IMR-90 (cell line): ENCODE data around the gene PRSS56. TPM values are rescaled to one million over a fixed set of nuclear protein-coding genes. Genes with fewer than 3 reads are reported as not detected.

ENCODE experiments used
- ATAC-seq: fragments of 200-7000 bp; cut with Tn5 transposase; 2 replicates; pipeline ENCODE4 v1.9.1; 2020; ENCODE audit warnings: low read depth, mild to moderate bottlenecking, moderate library complexity
- BruUV-seq: library from RNA; stranded (reverse); fragments of 400-500 nt; replicated peaks from 2 replicates; lab custom pipeline; 2021; lab: Mats Ljungman, UMichigan
- CTCF ChIA-PET: fragments of 300-600 bp; formaldehyde crosslinking; extraction: SDS; loops from one replicate; lab custom pipeline; 2021; ENCODE audit warnings: antibody characterized with exemption; lab: Yijun Ruan, JAX
- POLR2A ChIA-PET: fragments of 300-600 bp; sonication (Branson Sonifier 250); formaldehyde crosslinking; loops from one replicate; lab custom pipeline; 2022; ENCODE audit warnings: antibody characterized with exemption; ENCODE audit not compliant: unreplicated experiment; lab: Charles Lee
- DNase-seq: peaks from one replicate; pipeline ENCODE4 v3.0.0; 2013
- H2AFZ ChIP-seq: replicated peaks from 2 replicates; pipeline ENCODE3; 2013; ENCODE audit warnings: low read length, mild to moderate bottlenecking; ENCODE audit not compliant: poor library complexity
- H2AK5ac ChIP-seq: 2 replicates; pipeline ENCODE4 v1.6.1; 2013; ENCODE audit warnings: low read depth, low read length, inconsistent platforms
- H2AK9ac ChIP-seq: replicated peaks from 2 replicates; pipeline ENCODE3; 2013; ENCODE audit warnings: mild to moderate bottlenecking, low read depth, low read length, moderate library complexity; ENCODE audit not compliant: poor library complexity
- H2BK120ac ChIP-seq: 2 replicates; pipeline ENCODE4 v1.6.1; 2013; ENCODE audit warnings: low read depth, low read length, inconsistent platforms
- H2BK15ac ChIP-seq: 3 replicates; pipeline ENCODE4 v1.6.1; 2013; ENCODE audit warnings: low read depth, low read length, inconsistent platforms
- H2BK20ac ChIP-seq: 2 replicates; pipeline ENCODE4 v1.6.1; 2013; ENCODE audit warnings: low read depth, mild to moderate bottlenecking, inconsistent platforms, low read length, moderate library complexity
- H2BK5ac ChIP-seq: 2 replicates; pipeline ENCODE4 v1.6.1; 2013; ENCODE audit warnings: mild to moderate bottlenecking, low read depth, low read length, inconsistent platforms; ENCODE audit not compliant: poor library complexity, severe bottlenecking
- H3K14ac ChIP-seq: replicated peaks from 2 replicates; pipeline ENCODE4 v1.6.1; 2013; ENCODE audit warnings: low read depth, low read length, inconsistent platforms
- H3K18ac ChIP-seq: 2 replicates; pipeline ENCODE4 v1.6.1; 2013; ENCODE audit warnings: low read depth, low read length, control low read depth
- H3K23ac ChIP-seq: 2 replicates; pipeline ENCODE4 v1.6.1; 2013; ENCODE audit warnings: low read depth, low read length, inconsistent platforms
- H3K27ac ChIP-seq: 2 replicates; pipeline ENCODE4 v1.5.1; 2013; ENCODE audit warnings: mild to moderate bottlenecking, control low read depth, low read length; ENCODE audit not compliant: insufficient read depth
- H3K27me3 ChIP-seq: 2 replicates; pipeline ENCODE4 v1.6.1; 2013; ENCODE audit warnings: low read length; ENCODE audit not compliant: control insufficient read depth, insufficient read depth
- H3K36me3 ChIP-seq: 2 replicates; pipeline ENCODE4 v1.6.1; 2013; ENCODE audit warnings: low read length, mixed read lengths; ENCODE audit not compliant: control insufficient read depth, insufficient read depth
- H3K4ac ChIP-seq: 2 replicates; pipeline ENCODE4 v1.6.1; 2013; ENCODE audit warnings: low read depth, low read length, inconsistent platforms
- H3K4me1 ChIP-seq: 2 replicates; pipeline ENCODE4 v1.6.1; 2013; ENCODE audit warnings: low read length, mixed read lengths; ENCODE audit not compliant: control insufficient read depth, insufficient read depth
- H3K4me2 ChIP-seq: 2 replicates; pipeline ENCODE4 v1.6.1; 2013; ENCODE audit warnings: low read depth, mild to moderate bottlenecking, control low read depth, low read length, moderate library complexity
- H3K4me3 ChIP-seq: 2 replicates; pipeline ENCODE4 v1.5.1; 2013; ENCODE audit warnings: low read depth, mild to moderate bottlenecking, control low read depth, low read length, moderate library complexity; ENCODE audit not compliant: insufficient read depth
- H3K56ac ChIP-seq: 2 replicates; pipeline ENCODE4 v1.6.1; 2013; ENCODE audit warnings: low read length, inconsistent platforms; ENCODE audit not compliant: insufficient read depth; ENCODE audit errors: extremely low read depth
- H3K79me1 ChIP-seq, 2 experiments: 2 replicates each; pipeline ENCODE4 v1.6.1; 2013; ENCODE audit warnings: low read length in 2 of 2, inconsistent platforms in 1 of 2, low read depth in 1 of 2
- H3K9ac ChIP-seq: 2 replicates; pipeline ENCODE4 v1.6.1; 2013; ENCODE audit warnings: low read depth, low read length, control low read depth
- H3K9me1 ChIP-seq: 2 replicates; pipeline ENCODE4 v1.6.1; 2013; ENCODE audit warnings: low read length, inconsistent platforms; ENCODE audit not compliant: insufficient read depth
- H3K9me3 ChIP-seq: 2 replicates; pipeline ENCODE4 v1.6.1; 2013; ENCODE audit warnings: low read length; ENCODE audit not compliant: control insufficient read depth, insufficient read depth
- H4K20me1 ChIP-seq: 2 replicates; pipeline ENCODE4 v1.6.1; 2013; ENCODE audit warnings: low read length, inconsistent platforms; ENCODE audit not compliant: insufficient read depth
- H4K5ac ChIP-seq: 2 replicates; pipeline ENCODE4 v1.6.1; 2013; ENCODE audit warnings: mild to moderate bottlenecking, low read depth, low read length, control low read depth
- H4K8ac ChIP-seq, 2 experiments: 2 replicates each; pipeline ENCODE4 v1.6.1; 2013; ENCODE audit warnings: low read depth in 2 of 2, low read length in 2 of 2, control low read depth in 1 of 2, inconsistent platforms in 1 of 2
- H4K91ac ChIP-seq: 2 replicates; pipeline ENCODE4 v1.6.1; 2013; ENCODE audit warnings: low read depth, low read length, inconsistent platforms; ENCODE audit not compliant: insufficient read depth
- BHLHE40 ChIP-seq: fragments of 150-350 bp; IDR thresholded peaks from 2 replicates; pipeline ENCODE4 v1.6.1; 2016; ENCODE audit warnings: mild to moderate bottlenecking, low read depth, low read length
- CEBPB ChIP-seq: IDR thresholded peaks from 2 replicates; pipeline ENCODE4 v1.6.1; 2012; ENCODE audit warnings: low read depth, low read length, improper control_type of control experiment
- FOS ChIP-seq: fragments of 150-350 bp; IDR thresholded peaks from 2 replicates; pipeline ENCODE4 v1.6.1; 2016; ENCODE audit warnings: low read depth, low read length
- MAZ ChIP-seq: IDR thresholded peaks from 2 replicates; pipeline ENCODE4 v1.6.1; 2012; ENCODE audit warnings: low read depth, mild to moderate bottlenecking, low read length, improper control_type of control experiment, moderate library complexity, borderline replicate concordance
- MXI1 ChIP-seq: IDR thresholded peaks from 2 replicates; pipeline ENCODE4 v1.6.1; 2012; ENCODE audit warnings: low read depth, mild to moderate bottlenecking, low read length, moderate library complexity, borderline replicate concordance
- NFE2L2 ChIP-seq: fragments of 150-350 bp; IDR thresholded peaks from 2 replicates; pipeline ENCODE4 v1.6.1; 2016; ENCODE audit warnings: low read depth, mild to moderate bottlenecking, low read length
- POLR2A ChIP-seq: IDR thresholded peaks from 2 replicates; pipeline ENCODE4 v1.6.1; 2012; ENCODE audit warnings: mild to moderate bottlenecking, low read depth, low read length
- RAD21 ChIP-seq: IDR thresholded peaks from 2 replicates; pipeline ENCODE4 v1.6.1; 2012; ENCODE audit warnings: low read length, improper control_type of control experiment
- RFX5 ChIP-seq: IDR thresholded peaks from 2 replicates; pipeline ENCODE4 v1.8.0; 2012; ENCODE audit warnings: low read depth, mild to moderate bottlenecking, low read length, moderate library complexity
- SMC3 ChIP-seq: fragments of 150-350 bp; IDR thresholded peaks from 2 replicates; pipeline ENCODE4 v1.6.1; 2016; ENCODE audit warnings: low read depth, mild to moderate bottlenecking, antibody characterized with exemption, low read length, moderate library complexity
- USF2 ChIP-seq: fragments of 150-350 bp; IDR thresholded peaks from 2 replicates; pipeline ENCODE4 v1.6.1; 2017; ENCODE audit warnings: mild to moderate bottlenecking, antibody characterized with exemption, low read length, low read depth
- WGBS, 2 experiments: methylation state at CpG; one replicate each; pipeline versions ENCODE4 v1.1.5 to v1.1.7; 2013; ENCODE audit warnings: missing lambda C conversion rate in 2 of 2; ENCODE audit not compliant: insufficient read length in 1 of 2; ENCODE audit errors: extremely low coverage in 2 of 2; 5-methylcytosine and 5-hydroxymethylcytosine counted together
- dilution Hi-C: fragments of 300-500 bp; cut with HindIII; formaldehyde crosslinking; loops from one replicate; pipeline ENCODE4 v1.14.3; 2018; ENCODE audit warnings: low sequenced_read_pairs; ENCODE audit not compliant: unreplicated experiment
- in situ Hi-C: fragments of 300-500 bp; cut with MboI; formaldehyde crosslinking; loops from 3 replicates; pipeline ENCODE4 v1.14.3; 2019; ENCODE audit warnings: low sequenced_read_pairs, inconsistent platforms, mixed read lengths
- intact Hi-C: fragments of 100-400 bp; cut with micrococcal nuclease; formaldehyde crosslinking; loops from 2 replicates; pipeline ENCODE4 v1.10.0; 2022
- polyA plus RNA-seq, 3 experiments: library from polyadenylated mRNA; depleted of rRNA; stranded (reverse); fragments of >200 nt; gene quantifications; 2 replicates each; pipeline ENCODE4 v1.2.3, GENCODE V29; 2012; ENCODE audit warnings: low replicate concordance in 1 of 3
- total RNA-seq: library from RNA; depleted of rRNA; stranded (reverse); fragments of >200 nt; gene quantifications from 2 replicates; pipeline ENCODE4 v1.2.3, GENCODE V29; 2012
- TF ChIP-seq, protein P1 (sequence below): conservative IDR thresholded peaks from 2 replicates; pipeline ENCODE4 v1.5.1; 2012; ENCODE audit warnings: mild to moderate bottlenecking, low read depth, low read length, improper control_type of control experiment
- TF ChIP-seq, protein P2 (sequence below): fragments of 150-350 bp; IDR thresholded peaks from 2 replicates; pipeline ENCODE4 v1.6.1; 2016; ENCODE audit warnings: low read depth, mild to moderate bottlenecking, low read length, moderate library complexity, borderline replicate concordance

The PRSS56 gene
- total and polyA plus RNA-seq, 2 of the 4 experiments (the other 2 are of a cell fraction): not detected

GRCh38 chr2:232550354-232551249 lies 30.4 kb downstream of the PRSS56 start, which contains the start of the genes EIF4E2 and TIGD1:
EIF4E2 (plus strand) TSS chr2:232550689; CDS start chr2:232550725, 36 bp downstream.
TIGD1 (minus strand) TSS chr2:232550557; CDS start chr2:232549882, 675 bp downstream.
- DNase-seq (peak; percentile 94), ATAC-seq (peak; percentile 94)
- CTCF ChIA-PET: no interaction called here
- peak within 1 kb of the TSS; percentile 99 for H3K4ac ChIP-seq
- peaks cover 34% of the 10 kb centered on the region for H4K20me1 ChIP-seq
- H3K4me2 ChIP-seq: peak within 1 kb of the TSS; percentile 84
- H2AFZ ChIP-seq: peak within 1 kb of the TSS; percentile 96
- peak within 1 kb of the TSS; percentile 94 for H3K9ac ChIP-seq
- H2BK5ac ChIP-seq: peak within 1 kb of the TSS; percentile 85
- dilution Hi-C loops: no loop called here
- H3K9me3 ChIP-seq: no peaks in the 10 kb centered on the region
- H3K27ac ChIP-seq: peak within 1 kb of the TSS; percentile 95
- peak within 1 kb of the TSS; percentile 72 for H3K18ac ChIP-seq
- peak within 1 kb of the TSS; percentile 68; the same call in 1 of the 2 replicates for H2BK120ac ChIP-seq
- peak within 1 kb of the TSS; percentile 79 for H4K5ac ChIP-seq
- H2AK9ac ChIP-seq: peak within 1 kb of the TSS; percentile 97
- peak within 1 kb of the TSS; percentile 88 for H4K91ac ChIP-seq
- peak within 1 kb of the TSS; percentile 86 to 97 for H4K8ac ChIP-seq
- H3K27me3 ChIP-seq: no peaks in the 10 kb centered on the region
- H3K9me1 ChIP-seq: peaks cover 16% of the 10 kb centered on the region
- peak within 1 kb of the TSS; percentile 99 for H3K23ac ChIP-seq
- peak within 1 kb of the TSS; percentile 79 for H2AK5ac ChIP-seq
- peak within 1 kb of the TSS; percentile 71 for H3K4me3 ChIP-seq
- intact Hi-C loops: no loop called here
- H2BK20ac ChIP-seq: no peak within 1 kb of the TSS
- H3K4me1 ChIP-seq: no peaks in the 10 kb centered on the region
- H3K36me3 ChIP-seq: peaks cover 5% of the 10 kb centered on the region; the same call in 1 of the 2 replicates
- in situ Hi-C loops: no loop called here
- H3K14ac ChIP-seq: peak within 1 kb of the TSS; percentile 100
- H3K56ac ChIP-seq: peak within 1 kb of the TSS; percentile 63
- POLR2A ChIA-PET: no interaction called here
- no TSS peak for BruUV-seq
- H3K79me1 ChIP-seq: peaks cover 26 to 71% of the 10 kb centered on the region in 2 experiments
- H2BK15ac ChIP-seq: no peak within 1 kb of the TSS
- 1% methylated on average over 22 of the region's 81 CpGs; no CpG with 5 or more reads in 1 of the 2 experiments for WGBS, 2 experiments
- TF ChIP-seq NFE2L2 (no peak), POLR2A (peak; percentile 81), BHLHE40 (peak; percentile 77), FOS (no peak), MXI1 (peak; percentile 48; the same call in 1 of the 2 replicates), USF2 (peak; percentile 18; the same call in 1 of the 2 replicates), RAD21 (no peak), RFX5 (no peak), MAZ (peak; percentile 76), SMC3 (no peak), CEBPB (no peak)
- TF ChIP-seq, protein P1, sequence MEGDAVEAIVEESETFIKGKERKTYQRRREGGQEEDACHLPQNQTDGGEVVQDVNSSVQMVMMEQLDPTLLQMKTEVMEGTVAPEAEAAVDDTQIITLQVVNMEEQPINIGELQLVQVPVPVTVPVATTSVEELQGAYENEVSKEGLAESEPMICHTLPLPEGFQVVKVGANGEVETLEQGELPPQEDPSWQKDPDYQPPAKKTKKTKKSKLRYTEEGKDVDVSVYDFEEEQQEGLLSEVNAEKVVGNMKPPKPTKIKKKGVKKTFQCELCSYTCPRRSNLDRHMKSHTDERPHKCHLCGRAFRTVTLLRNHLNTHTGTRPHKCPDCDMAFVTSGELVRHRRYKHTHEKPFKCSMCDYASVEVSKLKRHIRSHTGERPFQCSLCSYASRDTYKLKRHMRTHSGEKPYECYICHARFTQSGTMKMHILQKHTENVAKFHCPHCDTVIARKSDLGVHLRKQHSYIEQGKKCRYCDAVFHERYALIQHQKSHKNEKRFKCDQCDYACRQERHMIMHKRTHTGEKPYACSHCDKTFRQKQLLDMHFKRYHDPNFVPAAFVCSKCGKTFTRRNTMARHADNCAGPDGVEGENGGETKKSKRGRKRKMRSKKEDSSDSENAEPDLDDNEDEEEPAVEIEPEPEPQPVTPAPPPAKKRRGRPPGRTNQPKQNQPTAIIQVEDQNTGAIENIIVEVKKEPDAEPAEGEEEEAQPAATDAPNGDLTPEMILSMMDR: peak; percentile 26; the same call in 1 of the 2 replicates
- TF ChIP-seq, protein P2, sequence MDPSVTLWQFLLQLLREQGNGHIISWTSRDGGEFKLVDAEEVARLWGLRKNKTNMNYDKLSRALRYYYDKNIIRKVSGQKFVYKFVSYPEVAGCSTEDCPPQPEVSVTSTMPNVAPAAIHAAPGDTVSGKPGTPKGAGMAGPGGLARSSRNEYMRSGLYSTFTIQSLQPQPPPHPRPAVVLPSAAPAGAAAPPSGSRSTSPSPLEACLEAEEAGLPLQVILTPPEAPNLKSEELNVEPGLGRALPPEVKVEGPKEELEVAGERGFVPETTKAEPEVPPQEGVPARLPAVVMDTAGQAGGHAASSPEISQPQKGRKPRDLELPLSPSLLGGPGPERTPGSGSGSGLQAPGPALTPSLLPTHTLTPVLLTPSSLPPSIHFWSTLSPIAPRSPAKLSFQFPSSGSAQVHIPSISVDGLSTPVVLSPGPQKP: 0 out of 2 replicates have a peak, but pooled peaks have one; percentile 58
